ENCODE measurements around the gene SH3PXD2A. TPM values are rescaled to one million over a fixed set of nuclear protein-coding genes. Genes with fewer than 3 reads are reported as not detected.

Gene SH3PXD2A
- total and polyA plus RNA-seq, 2 of the 4 experiments (the other 2 are of a cell fraction): 6.3 to 23.0 TPM

GRCh38 chr10:103557455-103557854, 297.9 kb downstream of the SH3PXD2A start:
- Histone ChIP-seq H3K9me3 (ENCODE audit: control insufficient read depth, insufficient read depth, low read length) (peaks cover 3% of the 10 kb centered on the region), H2BK5ac (ENCODE audit: low read depth, low read length, poor library complexity, severe bottlenecking) (no peak overlapping the region), H3K56ac (ENCODE audit: extremely low read depth, insufficient read depth, low read length) (no peak overlapping the region), H2BK15ac (ENCODE audit: low read depth, low read length) (no peak overlapping the region), H3K14ac (replicated peaks; ENCODE audit: low read depth, low read length) (no peak overlapping the region), H3K23ac (ENCODE audit: low read depth, low read length) (no peak overlapping the region), H4K20me1 (ENCODE audit: insufficient read depth, low read length) (peaks cover 5% of the 10 kb centered on the region), H3K27ac (ENCODE audit: insufficient read depth, low read length) (no peak overlapping the region), H3K4me1 (ENCODE audit: control insufficient read depth, insufficient read depth, low read length) (peaks cover 7% of the 10 kb centered on the region), H3K4me2 (ENCODE audit: low read depth, low read length) (no peak overlapping the region), H3K79me1 (ENCODE audit: low read depth in 1 of 2, low read length in 2 of 2) (no peaks in the 10 kb centered on the region), H3K9me1 (ENCODE audit: insufficient read depth, low read length) (peaks cover 17% of the 10 kb centered on the region), H2AK9ac (replicated peaks; ENCODE audit: low read depth, low read length, poor library complexity) (no peak overlapping the region), H3K36me3 (ENCODE audit: control insufficient read depth, insufficient read depth, low read length) (no peaks in the 10 kb centered on the region), H3K4ac (ENCODE audit: low read depth, low read length) (no peak overlapping the region), H3K9ac (ENCODE audit: low read depth, low read length) (no peak overlapping the region), H4K8ac (ENCODE audit: low read depth in 2 of 2, low read length in 2 of 2) (no peak overlapping the region), H3K18ac (ENCODE audit: low read depth, low read length) (no peak overlapping the region), H2BK20ac (ENCODE audit: low read depth, low read length) (no peak overlapping the region), H2AK5ac (ENCODE audit: low read depth, low read length) (no peak overlapping the region), H3K4me3 (ENCODE audit: insufficient read depth, low read depth, low read length) (no peak overlapping the region), H2BK120ac (ENCODE audit: low read depth, low read length) (no peak overlapping the region), H4K91ac (ENCODE audit: insufficient read depth, low read depth, low read length) (no peak overlapping the region), H2AFZ (replicated peaks; ENCODE audit: low read length, poor library complexity) (no peak overlapping the region), H3K27me3 (ENCODE audit: control insufficient read depth, insufficient read depth, low read length) (peaks cover 59% of the 10 kb centered on the region), H4K5ac (ENCODE audit: low read depth, low read length) (no peak overlapping the region)
- DNase-seq (no peak), ATAC-seq (ENCODE audit: low read depth) (no peak)
- dilution Hi-C loops (cut with HindIII; ENCODE audit: low sequenced_read_pairs, unreplicated experiment) (no loop called here), intact Hi-C loops (cut with micrococcal nuclease) (no loop called here), in situ Hi-C loops (cut with MboI; ENCODE audit: low sequenced_read_pairs) (no loop called here)
- WGBS, 2 experiments (ENCODE audit: extremely low coverage in 2 of 2, insufficient read length in 1 of 2): no CpG with 5 or more reads among the region's 10 CpGs
- TF ChIP-seq CTCF (conservative IDR thresholded peaks at IDR 0.05; ENCODE audit: low read depth, low read length) (no peak), MXI1 (IDR thresholded peaks at IDR 0.05; ENCODE audit: borderline replicate concordance, low read depth, low read length) (no peak), RCOR1 (IDR thresholded peaks at IDR 0.05; ENCODE audit: insufficient replicate concordance, low read length) (no peak)
- CTCF ChIA-PET: no interaction called here
- POLR2A ChIA-PET (ENCODE audit: unreplicated experiment): no interaction called here
- BruUV-seq (replicated peaks): no TSS peak
